Tibial artery (tissue), 4 donors: ENCODE measurements around the gene GJC1.
A peak's percentile ranks its signal among the peaks of the same experiment; 100 is the strongest.

Source experiments
- DNase-seq, 2 donors: peaks; one replicate each; pipeline ENCODE4 v3.0.0-alpha.2; 2019
- H3K27ac ChIP-seq, 2 donors: fragments of 200-600 bp; sonication (generic) in 1 of 2; 1 replicate in 1 of 2; 2 replicates in 1 of 2; pipeline ENCODE4 v1.5.1; 2018 to 2019; ENCODE audit warnings: mild to moderate bottlenecking in 1 of 2
- H3K27me3 ChIP-seq, 2 donors: fragments of 200-600 bp; sonication (generic) in 1 of 2; one replicate each; pipeline versions ENCODE4 v1.5.1 to v1.6.0; 2016 to 2019
- H3K36me3 ChIP-seq, 3 donors: fragments of 200-600 bp; sonication (generic) in 2 of 3; one replicate each; pipeline ENCODE4 v1.5.1; 2016 to 2019; ENCODE audit warnings: mild to moderate bottlenecking in 2 of 3
- H3K4me1 ChIP-seq, 4 donors: fragments of 200-600 bp; sonication (generic) in 2 of 4; 1 replicate in 3 of 4; 2 replicates in 1 of 4; pipeline ENCODE4 v1.5.1; 2016 to 2019
- H3K4me3 ChIP-seq, 2 donors: fragments of 200-600 bp; sonication (generic) in 1 of 2; 1 replicate in 1 of 2; 2 replicates in 1 of 2; pipeline ENCODE4 v1.5.1; 2018 to 2019; ENCODE audit warnings: mild to moderate bottlenecking in 2 of 2
- H3K9me3 ChIP-seq, 3 donors: fragments of 200-600 bp; sonication (generic) in 1 of 3; one replicate each; pipeline ENCODE4 v1.5.1; 2016 to 2019
- CTCF ChIP-seq, 2 experiments: fragments of 200-600 bp in 1 of 2; fragments of 450-650 bp in 1 of 2; IDR thresholded peaks; one replicate each; pipeline ENCODE4 v1.5.1; 2017 to 2019; ENCODE audit warnings: antibody characterized with exemption in 2 of 2, mild to moderate bottlenecking in 1 of 2, moderate library complexity in 1 of 2
- intact Hi-C: fragments of 100-400 bp; cut with DNase I; formaldehyde crosslinking; loops from one replicate; pipeline ENCODE4 v1.15.0; 2023; ENCODE audit warnings: low total_unique reads

Gene GJC1

DNA sequence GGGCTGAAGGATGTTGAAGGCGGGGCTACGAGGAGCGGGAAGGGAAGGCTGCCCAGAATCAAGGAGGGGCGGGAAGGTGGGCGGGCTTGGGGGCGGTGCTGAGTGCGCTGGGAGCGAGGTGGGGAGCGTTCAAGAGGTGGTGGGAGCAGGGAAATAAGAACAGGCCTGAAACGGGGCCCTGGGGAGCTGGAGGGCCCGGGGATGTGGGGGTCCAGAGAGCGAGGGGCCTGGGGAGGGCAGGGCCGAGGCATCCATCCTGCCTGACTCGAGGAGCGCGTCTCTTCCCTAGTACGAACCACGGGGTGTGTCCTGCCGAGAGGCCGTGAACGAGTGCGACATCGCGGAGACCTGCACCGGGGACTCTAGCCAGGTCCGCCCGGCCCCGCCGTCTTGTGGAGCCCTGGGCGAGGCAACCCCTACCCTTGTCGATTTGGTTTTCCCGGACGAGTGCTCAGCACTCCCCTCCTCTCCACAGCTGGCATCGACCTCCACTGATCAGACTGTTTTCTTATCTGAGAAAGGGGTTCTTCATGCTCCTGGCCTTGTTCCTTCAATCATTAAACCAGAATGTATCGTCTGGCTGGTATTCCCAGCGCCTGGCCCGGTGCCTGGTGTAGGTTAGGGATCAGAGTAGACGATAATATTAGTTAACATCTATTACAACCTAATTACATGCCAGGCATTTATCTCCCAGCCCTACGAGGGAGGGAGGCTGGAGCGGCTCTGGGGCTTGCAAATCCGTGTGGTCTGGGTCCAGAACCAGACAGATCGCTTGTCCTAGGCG is 54.1 kb downstream of the GJC1 start:
- intact Hi-C loops = loop anchor here (2.0 to 5.0 kb wide), 2 partner anchors 89 to 246 kb away; no protein-coding TSS in a partner anchor

GRCh38 chr17:44775136-44775837 is 54.8 kb downstream of the GJC1 start:
- intact Hi-C loops = loop anchor here (2.0 to 5.0 kb wide), 2 partner anchors 90 to 247 kb away; no protein-coding TSS in a partner anchor

More for the DNA sequence above, 54.1 kb downstream of the GJC1 start:
- peaks cover 0 to 32% of the 10 kb centered on the region in 2 donors for H3K27me3 ChIP-seq
- TF ChIP-seq CTCF (IDR thresholded peaks at IDR 0.05) = no peak
- no peaks in the 10 kb centered on the region for H3K36me3 ChIP-seq
- H3K4me3 ChIP-seq = peak overlapping the region; percentile 51 to 73
- H3K4me1 ChIP-seq = peaks cover 0 to 32% (median 23%) of the 10 kb centered on the region in 4 donors
- H3K27ac ChIP-seq = peak overlapping the region; percentile 30 to 62
- H3K9me3 ChIP-seq = no peaks in the 10 kb centered on the region
- no peak for DNase-seq

DNA sequence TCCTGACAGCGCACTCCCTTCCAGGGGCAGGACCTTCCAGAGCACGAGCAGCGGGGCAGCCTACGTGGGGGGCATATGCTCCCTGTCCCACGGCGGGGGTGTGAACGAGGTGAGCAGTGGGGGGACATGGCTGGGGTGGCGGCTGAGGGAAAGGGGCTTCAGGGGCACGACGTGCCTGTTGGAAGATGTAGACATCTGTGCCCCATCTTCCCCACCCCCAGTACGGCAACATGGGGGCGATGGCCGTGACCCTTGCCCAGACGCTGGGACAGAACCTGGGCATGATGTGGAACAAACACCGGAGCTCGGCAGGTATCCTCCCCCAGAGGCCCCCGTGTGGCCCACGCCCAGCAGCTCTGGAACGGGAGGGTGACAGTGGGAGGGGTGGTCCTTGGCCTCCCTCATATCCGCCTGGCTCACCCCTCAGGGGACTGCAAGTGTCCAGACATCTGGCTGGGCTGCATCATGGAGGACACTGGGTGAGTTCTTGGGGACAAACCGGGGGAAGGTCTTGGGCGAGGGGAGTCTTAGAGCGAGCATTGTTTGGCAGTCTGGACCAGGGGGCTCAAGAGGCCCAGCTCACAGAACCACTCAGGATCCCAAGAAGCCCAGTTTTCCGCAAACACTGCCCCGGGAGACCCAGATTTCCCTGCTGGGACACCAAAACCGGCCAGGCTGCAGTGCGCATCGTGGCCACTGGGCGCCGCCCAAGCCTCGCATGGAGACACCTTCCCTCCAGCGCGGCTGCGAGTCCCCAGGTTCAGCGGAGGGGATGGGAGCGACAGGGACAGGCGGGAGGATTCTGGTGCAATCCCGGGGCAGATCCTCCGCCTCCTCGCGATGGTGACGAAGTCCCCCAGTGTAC is 55.6 kb downstream of the GJC1 start:
- Histone ChIP-seq H3K4me1 (peaks cover 0 to 28% (median 22%) of the 10 kb centered on the region in 4 donors), H3K36me3 (no peaks in the 10 kb centered on the region), H3K27me3 (peaks cover 0 to 46% of the 10 kb centered on the region in 2 donors), H3K4me3 (peak overlapping the region; percentile 51 to 73), H3K9me3 (no peaks in the 10 kb centered on the region), H3K27ac (no peak overlapping the region)
- TF ChIP-seq CTCF (IDR thresholded peaks at IDR 0.05) = peak; percentile 99 to 100
- intact Hi-C loops = loop anchor here (2.0 to 5.0 kb wide), 2 partner anchors 90 to 248 kb away; no protein-coding TSS in a partner anchor
- DNase-seq = peak; percentile 89 to 90

More at GRCh38 chr17:44775136-44775837, 54.8 kb downstream of the GJC1 start:
- Histone ChIP-seq H3K9me3 (no peaks in the 10 kb centered on the region), H3K4me1 (peaks cover 0 to 32% (median 23%) of the 10 kb centered on the region in 4 donors), H3K4me3 (peak overlapping the region; percentile 51 to 73), H3K36me3 (no peaks in the 10 kb centered on the region), H3K27me3 (peaks cover 0 to 38% of the 10 kb centered on the region in 2 donors), H3K27ac (no peak overlapping the region)
- DNase-seq = peak; percentile 95 to 97
- no peak for TF ChIP-seq CTCF (IDR thresholded peaks at IDR 0.05)

GRCh38 chr17:44773140-44773539 is 56.9 kb downstream of the GJC1 start:
- Histone ChIP-seq H3K4me3 (no peak overlapping the region), H3K27ac (no peak overlapping the region), H3K27me3 (peaks cover 0 to 58% of the 10 kb centered on the region in 2 donors), H3K36me3 (no peaks in the 10 kb centered on the region), H3K4me1 (peaks cover 0 to 19% (median 14%) of the 10 kb centered on the region in 4 donors), H3K9me3 (no peaks in the 10 kb centered on the region)
- no peak for TF ChIP-seq CTCF (IDR thresholded peaks at IDR 0.05)
- intact Hi-C loops = no loop called here
- DNase-seq = no peak
